Urinary bladder (tissue), 4 donors: ENCODE data around the gene PRTN3. TPM values are rescaled to one million over a fixed set of nuclear protein-coding genes. Genes with fewer than 3 reads are reported as not detected.
A peak's percentile ranks its signal among the peaks of the same experiment; 100 is the strongest.
"Not testable (repeated sequence)": the region's sequence is repeated elsewhere in the genome, so short reads cannot be mapped to it uniquely, and the experiment has no call there.

Source experiments
- DNase-seq: peaks from one replicate; pipeline ENCODE4 v3.0.0-alpha.2; 2015; ENCODE audit errors: extremely low spot score
- H3K27ac ChIP-seq: one replicate; pipeline ENCODE4 v1.5.1; 2013; ENCODE audit warnings: low read depth, mild to moderate bottlenecking, moderate library complexity
- H3K36me3 ChIP-seq: one replicate; pipeline ENCODE4 v1.6.1; 2013; ENCODE audit warnings: mild to moderate bottlenecking, moderate library complexity; ENCODE audit not compliant: insufficient read depth
- H3K4me1 ChIP-seq: one replicate; pipeline ENCODE4 v1.6.1; 2013; ENCODE audit warnings: mild to moderate bottlenecking, moderate library complexity; ENCODE audit not compliant: insufficient read depth
- H3K4me3 ChIP-seq: one replicate; pipeline ENCODE4 v1.5.1; 2013; ENCODE audit warnings: low read depth, low read length
- WGBS: extraction: QIAGEN DNeasy Blood & Tissue Kit; methylation state at CpG from one replicate; pipeline ENCODE4 v1.1.7; 2013; 5-methylcytosine and 5-hydroxymethylcytosine counted together
- polyA plus RNA-seq: library from polyadenylated mRNA; stranded (reverse); fragments of 200-250 nt; gene quantifications from one replicate; pipeline ENCODE4 v1.2.3, GENCODE V29; 2013
- total RNA-seq: library from RNA; depleted of rRNA; stranded (reverse); fragments of >200 nt; gene quantifications from one replicate; pipeline ENCODE4 v1.2.3, GENCODE V29; 2014
- donor health status: healthy with polysubstance abuse.
- donor health status: healthy.

The PRTN3 gene
- total and polyA plus RNA-seq, 2 donors: 0.08 to 0.26 TPM

DNA sequence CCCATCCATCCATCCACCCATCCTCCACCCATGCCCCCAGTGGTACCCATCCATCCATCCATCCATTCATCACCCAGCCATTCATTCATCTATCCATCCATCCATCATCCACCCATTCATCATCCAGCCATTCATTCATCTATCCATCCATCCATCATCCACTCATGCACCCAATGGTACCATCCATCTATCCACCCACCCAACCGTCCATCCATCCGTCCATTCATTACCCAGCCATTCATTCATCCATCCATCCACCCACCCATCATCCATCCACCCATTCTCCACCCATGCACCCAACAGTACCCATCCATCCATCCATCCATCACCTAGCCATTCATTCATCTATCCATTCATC lies 24.3 kb upstream of the PRTN3 start:
- no peaks in the 10 kb centered on the region for H3K4me1 ChIP-seq
- WGBS: 91% methylated on average over 2 of the region's 2 CpGs
- H3K36me3 ChIP-seq: no peaks in the 10 kb centered on the region
- no peak overlapping the region for H3K27ac ChIP-seq
- no peak overlapping the region for H3K4me3 ChIP-seq
- no peak for DNase-seq

DNA sequence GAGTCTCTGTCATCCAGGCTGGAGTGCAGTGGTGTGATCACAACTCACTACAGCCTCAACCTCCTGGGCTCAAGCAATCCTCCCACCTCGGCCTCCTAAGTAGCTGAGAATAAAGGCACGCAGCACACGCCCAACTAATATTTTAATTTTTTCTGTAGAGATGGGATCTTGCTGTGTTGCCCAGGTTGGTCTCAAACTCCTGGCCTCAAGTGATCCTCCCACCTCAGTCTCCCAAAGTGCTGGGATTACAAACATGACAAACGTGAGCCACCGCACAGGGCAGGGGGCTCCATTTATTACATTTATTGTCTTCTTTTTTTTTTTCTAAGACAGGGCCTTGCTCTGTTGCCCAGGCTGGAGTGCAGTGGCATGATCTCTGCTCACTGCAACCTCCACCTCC lies 20.6 kb upstream of the PRTN3 start:
- not testable (repeated sequence) for H3K4me3 ChIP-seq, H3K36me3 ChIP-seq, H3K4me1 ChIP-seq, H3K27ac ChIP-seq, DNase-seq
- WGBS: 88% methylated on average over 5 of the region's 5 CpGs

DNA sequence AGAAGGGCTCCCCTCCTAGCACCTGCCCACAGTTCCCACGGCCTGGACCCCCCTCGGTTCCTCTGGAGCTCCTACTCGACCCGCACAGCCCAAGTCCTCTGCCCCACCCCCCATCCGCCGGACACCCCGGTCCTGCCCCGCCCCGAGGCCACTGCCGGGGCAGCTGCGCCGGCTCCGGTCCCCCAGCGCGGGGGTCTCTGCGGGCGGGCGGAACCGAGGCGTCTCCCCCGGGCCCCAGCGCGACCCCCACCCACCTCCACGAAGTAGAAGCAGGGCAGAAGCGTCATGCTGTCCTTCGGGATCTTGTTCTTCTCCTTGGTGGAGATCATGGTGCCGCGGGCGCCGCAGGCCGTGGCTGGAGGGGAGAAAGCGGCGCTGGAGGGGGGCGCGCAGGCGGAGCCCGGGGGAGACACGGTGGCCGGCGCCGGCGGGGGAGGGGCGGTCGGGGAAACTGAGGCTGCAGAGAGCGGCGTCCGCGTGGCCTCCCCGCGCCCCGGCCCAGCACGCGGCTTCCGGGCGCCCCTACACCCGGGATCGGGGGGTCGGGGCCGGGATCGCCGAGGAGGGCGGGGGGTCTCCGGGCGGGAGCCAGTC lies 19.5 kb upstream of the PRTN3 start:
- H3K4me3 ChIP-seq: peak overlapping the region; percentile 36
- WGBS: 1% methylated on average over 64 of the region's 64 CpGs
- no peak overlapping the region for H3K27ac ChIP-seq
- DNase-seq: no peak
- no peaks in the 10 kb centered on the region for H3K36me3 ChIP-seq
- H3K4me1 ChIP-seq: no peaks in the 10 kb centered on the region

DNA sequence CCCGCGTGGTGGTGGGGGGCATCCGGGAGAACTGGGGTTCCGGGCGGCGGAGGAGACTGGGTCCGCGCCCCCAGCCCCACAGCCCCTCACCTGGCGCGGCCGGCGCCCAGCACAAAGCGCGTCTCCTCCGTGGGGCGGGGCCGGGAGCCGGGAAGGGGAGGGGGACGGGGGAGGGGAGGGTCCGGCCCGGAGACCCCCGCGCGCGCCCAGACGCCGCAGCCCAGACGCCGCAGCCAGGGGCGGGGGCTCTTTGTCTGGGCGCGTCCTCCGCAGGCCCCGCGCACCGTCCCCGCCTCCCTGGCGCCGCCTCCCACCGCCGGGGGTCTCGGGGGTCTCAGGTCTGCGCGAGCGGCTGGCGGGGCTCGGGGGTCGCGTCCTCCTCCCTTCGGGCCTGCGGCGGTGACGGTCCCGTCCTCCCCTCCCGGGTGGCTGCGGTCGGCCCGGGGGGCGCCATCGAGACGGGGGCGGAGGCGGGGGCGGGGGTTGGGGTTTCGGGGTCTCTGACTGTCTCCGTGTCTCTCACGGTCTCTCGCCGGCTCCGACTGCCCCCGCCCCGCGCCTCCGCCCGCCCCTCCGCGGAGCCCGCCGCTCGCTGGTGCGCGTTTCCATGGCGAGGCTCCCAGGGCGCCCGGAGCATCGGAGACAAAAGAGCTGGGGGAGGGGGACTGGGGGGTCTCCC lies 18.8 kb upstream of the PRTN3 start, which contains the start of gene PLPPR3:
Gene PLPPR3, minus strand, starts transcription at position 131 of the 679 bp plus-strand sequence. CDS start 396 bp downstream, outside the sequence.
- WGBS: under 1% methylated on average over 83 of the region's 86 CpGs
- Histone ChIP-seq H3K4me1 (no peaks in the 10 kb centered on the region), H3K36me3 (no peaks in the 10 kb centered on the region), H3K4me3 (peak within 1 kb of the TSS; percentile 36), H3K27ac (no peak within 1 kb of the TSS)
- no peak for DNase-seq

DNA sequence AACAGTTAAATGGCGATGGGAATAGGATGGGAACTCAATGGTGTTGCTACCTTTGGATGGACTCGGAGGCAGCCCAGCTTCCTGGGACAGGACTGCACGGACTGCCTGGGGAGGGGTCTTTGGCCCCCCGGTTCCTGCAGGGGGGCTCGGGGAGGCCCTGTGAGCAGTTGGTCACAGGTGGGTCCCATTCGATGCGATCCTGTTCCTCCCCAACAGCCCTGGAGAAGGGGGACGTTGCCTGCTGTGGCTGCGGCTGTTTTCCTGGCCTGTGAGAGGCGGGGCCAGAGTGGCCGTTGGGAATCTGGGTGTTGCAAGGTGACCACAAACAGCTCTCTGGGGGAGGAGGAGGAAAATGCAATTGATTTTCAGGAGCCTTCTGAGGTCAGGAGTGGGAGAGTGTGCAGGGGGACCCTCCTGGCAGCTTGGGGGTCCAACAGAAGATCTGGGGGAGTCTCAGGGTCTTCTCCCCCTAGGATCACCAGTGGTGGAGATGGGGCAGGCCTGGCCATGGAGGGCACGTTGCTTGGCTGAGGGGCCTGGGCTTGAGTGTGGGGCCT lies 17.2 kb upstream of the PRTN3 start:
- no peak for DNase-seq
- Histone ChIP-seq H3K27ac (no peak overlapping the region), H3K4me1 (no peaks in the 10 kb centered on the region), H3K4me3 (no peak overlapping the region), H3K36me3 (no peaks in the 10 kb centered on the region)
- 62% methylated on average over 12 of the region's 12 CpGs for WGBS

DNA sequence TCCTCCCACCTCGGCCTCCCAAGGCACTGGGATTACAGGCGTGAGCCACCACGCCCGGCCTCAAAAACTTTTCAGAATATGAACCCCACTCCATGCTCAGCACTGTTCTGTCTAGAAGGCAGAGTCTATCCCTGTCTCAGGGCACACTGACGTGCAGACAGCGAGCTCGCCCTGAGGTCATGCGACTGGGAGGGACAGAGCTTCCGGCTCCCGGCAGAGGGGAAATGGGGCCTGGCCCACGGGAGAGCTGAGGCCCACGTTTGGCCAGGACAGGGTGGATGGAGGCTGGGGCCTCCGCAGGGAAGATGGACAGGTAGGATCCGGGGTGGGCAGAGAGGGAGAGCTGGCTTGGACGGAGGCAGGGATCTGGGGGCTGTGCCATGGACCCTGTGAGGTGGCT lies 15.9 kb upstream of the PRTN3 start:
- 79% methylated on average over 15 of the region's 15 CpGs for WGBS
- H3K36me3 ChIP-seq: no peaks in the 10 kb centered on the region
- no peak for DNase-seq
- H3K4me1 ChIP-seq: no peaks in the 10 kb centered on the region
- H3K4me3 ChIP-seq: no peak overlapping the region
- H3K27ac ChIP-seq: no peak overlapping the region

DNA sequence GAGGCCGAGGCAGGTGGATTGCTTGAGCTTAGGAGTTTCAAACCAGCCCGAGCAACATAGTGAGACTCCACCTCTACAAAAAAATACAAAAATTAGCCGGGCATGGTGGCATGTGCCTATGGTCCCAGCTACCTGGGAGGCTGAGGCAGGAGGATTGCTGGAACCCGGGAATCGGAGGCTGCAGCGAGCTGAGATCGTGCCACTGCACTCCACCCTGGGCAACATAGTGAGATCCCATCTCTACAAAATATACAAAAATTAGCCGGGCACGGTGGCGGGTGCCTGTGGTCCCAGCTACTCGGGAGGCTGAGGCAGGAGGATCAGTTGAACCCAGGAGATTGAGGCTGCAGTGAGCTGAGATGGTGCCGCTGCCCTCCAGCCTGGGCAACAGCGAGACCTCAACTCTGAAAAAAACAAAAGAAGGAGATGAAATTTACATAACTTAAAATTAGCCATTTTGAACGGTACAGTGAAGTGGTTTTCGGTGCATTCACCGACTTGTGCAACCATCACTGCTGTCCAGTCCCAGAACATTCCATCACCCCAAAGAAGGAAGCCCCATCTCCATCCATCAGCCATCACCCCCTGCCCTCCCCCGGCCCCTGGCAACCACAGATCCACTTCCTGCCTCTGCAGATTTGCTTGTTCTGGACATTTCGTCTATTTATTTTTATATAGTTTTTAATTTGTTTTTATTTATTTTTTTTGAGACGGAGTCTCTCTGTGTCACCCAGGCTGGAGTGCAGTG lies 14.7 kb upstream of the PRTN3 start:
- no peaks in the 10 kb centered on the region for H3K36me3 ChIP-seq
- no peak overlapping the region for H3K27ac ChIP-seq
- DNase-seq: no peak
- 82% methylated on average over 19 of the region's 19 CpGs for WGBS
- no peaks in the 10 kb centered on the region for H3K4me1 ChIP-seq
- H3K4me3 ChIP-seq: no peak overlapping the region

- H3K36me3 ChIP-seq: no peaks in the 10 kb centered on the region
- no peak for DNase-seq
- no peaks in the 10 kb centered on the region for H3K4me1 ChIP-seq
- 90% methylated on average over 11 of the region's 11 CpGs for WGBS
- H3K27ac ChIP-seq: no peak overlapping the region
- no peak overlapping the region for H3K4me3 ChIP-seq
Measured at GRCh38 chr19:827314-827709, 13.5 kb upstream of the PRTN3 start.

DNA sequence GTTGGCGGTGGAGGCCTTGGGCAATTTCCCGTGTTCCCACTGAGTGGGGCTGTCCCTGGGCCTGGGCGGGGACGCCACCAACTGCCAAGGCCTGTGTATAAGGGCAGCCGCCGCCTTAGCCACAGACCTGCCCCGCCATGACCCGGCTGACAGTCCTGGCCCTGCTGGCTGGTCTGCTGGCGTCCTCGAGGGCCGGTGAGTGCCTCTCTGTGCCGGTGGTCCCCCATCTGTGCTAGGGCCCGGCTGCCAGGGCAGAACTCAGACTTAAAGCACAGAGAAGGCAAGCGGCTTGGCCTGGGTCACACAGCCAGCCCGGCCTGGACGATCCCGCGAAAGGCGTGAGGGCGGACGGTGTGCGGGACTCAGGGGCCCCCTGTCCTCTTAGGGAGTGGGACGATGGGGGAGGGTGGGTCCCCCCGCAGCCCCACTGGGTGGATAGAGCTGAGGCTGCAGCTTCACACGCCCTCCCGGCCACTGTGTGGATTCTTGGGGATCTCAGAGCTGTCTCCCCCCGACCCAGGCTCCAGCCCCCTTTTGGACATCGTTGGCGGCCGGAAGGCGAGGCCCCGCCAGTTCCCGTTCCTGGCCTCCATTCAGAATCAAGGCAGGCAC lies 13.0 kb upstream of the PRTN3 start, which contains the start of gene AZU1:
Gene AZU1, plus strand, starts transcription at position 128 of the 612 bp plus-strand sequence. Its CDS starts 10 bp downstream, at position 138.
- Histone ChIP-seq H3K27ac (no peak within 1 kb of the TSS), H3K36me3 (no peaks in the 10 kb centered on the region), H3K4me1 (no peaks in the 10 kb centered on the region), H3K4me3 (no peak within 1 kb of the TSS)
- 67% methylated on average over 33 of the region's 33 CpGs for WGBS
- DNase-seq: no peak

DNA sequence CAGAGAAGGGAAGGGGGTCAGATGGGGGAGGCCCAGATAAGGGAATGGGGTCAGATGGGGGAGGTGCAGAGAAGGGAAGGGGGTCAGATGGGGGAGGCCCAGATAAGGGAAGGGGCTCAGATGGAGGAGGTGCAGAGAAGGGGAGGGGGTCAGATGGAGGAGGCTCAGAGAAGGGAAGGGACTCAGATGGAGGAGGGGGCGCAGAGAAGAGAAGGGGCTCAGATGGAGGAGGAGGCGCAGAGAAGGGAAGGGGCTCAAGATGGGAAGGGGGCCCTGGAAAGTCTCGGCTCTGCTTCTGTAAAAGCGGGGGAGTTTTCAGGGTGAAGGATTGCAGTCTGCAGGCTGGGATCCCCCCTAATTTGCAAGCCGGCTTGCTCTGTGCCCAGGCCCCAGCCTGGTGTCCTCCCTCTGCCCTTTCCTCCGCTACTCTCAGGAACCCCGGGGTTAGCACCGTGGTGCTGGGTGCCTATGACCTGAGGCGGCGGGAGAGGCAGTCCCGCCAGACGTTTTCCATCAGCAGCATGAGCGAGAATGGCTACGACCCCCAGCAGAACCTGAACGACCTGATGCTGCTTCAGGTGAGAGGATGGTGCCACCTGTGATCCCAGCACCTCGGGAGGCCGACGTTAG lies 11.6 kb upstream of the PRTN3 start:
- Histone ChIP-seq H3K27ac (no peak overlapping the region), H3K36me3 (no peaks in the 10 kb centered on the region), H3K4me3 (no peak overlapping the region), H3K4me1 (no peaks in the 10 kb centered on the region)
- WGBS: 71% methylated on average over 18 of the region's 18 CpGs
- no peak for DNase-seq

DNA sequence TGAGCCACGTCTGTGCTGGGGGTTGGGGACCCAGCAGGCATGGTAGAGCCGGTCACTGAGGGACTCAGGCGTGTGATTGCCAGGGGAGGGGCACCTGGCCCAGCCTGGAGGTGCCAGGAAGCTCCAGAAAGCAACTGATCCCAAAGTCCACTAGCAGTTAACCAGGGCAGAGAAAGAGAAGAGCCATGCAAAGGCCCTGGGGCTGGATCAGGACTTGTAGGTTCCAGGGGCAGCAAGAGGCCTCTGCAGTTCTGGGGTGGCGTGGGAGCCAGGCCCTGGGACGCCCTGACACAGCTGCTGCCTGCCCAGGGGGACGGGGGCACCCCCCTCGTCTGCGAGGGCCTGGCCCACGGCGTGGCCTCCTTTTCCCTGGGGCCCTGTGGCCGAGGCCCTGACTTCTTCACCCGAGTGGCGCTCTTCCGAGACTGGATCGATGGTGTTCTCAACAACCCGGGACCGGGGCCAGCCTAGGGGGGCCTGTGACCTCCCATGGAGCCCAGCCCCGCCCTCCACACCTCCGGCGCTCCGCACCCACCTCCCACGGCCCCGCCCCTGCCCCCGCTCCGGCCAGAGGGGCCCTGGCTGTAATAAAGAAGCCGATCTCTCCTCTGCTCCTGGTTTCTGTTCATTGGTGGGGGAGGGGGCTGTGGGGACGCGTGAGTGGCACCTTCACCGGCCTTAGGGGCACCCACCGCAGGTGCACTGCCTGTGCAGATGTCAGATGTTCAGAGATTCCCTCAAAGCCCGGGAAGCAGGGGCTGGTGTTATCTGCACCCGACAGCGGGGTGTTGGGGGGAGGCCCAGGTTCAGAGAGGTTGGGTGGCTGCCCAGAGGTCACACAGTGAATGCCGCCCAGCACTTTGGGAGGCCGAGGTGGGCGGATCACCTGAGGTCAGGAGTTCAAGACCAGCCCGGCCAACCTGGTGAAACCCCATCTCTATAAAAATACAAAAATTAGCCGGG lies 9.1 kb upstream of the PRTN3 start:
- Histone ChIP-seq H3K27ac (no peak overlapping the region), H3K36me3 (no peaks in the 10 kb centered on the region), H3K4me3 (no peak overlapping the region), H3K4me1 (no peaks in the 10 kb centered on the region)
- 63% methylated on average over 38 of the region's 38 CpGs for whole genome bisulfite sequencing
- DNase-seq: no peak

- WGBS: 68% methylated on average over 24 of the region's 24 CpGs
- no peaks in the 10 kb centered on the region for H3K36me3 ChIP-seq
- no peak for DNase-seq
- H3K4me3 ChIP-seq: no peak overlapping the region
- H3K4me1 ChIP-seq: no peaks in the 10 kb centered on the region
- no peak overlapping the region for H3K27ac ChIP-seq
Measured at GRCh38 chr19:834216-834615, 6.6 kb upstream of the PRTN3 start.
